ENCODE results near the gene ATN1. TPM values are rescaled to one million over a fixed set of nuclear protein-coding genes. Genes with fewer than 3 reads are reported as not detected.

The ATN1 gene
- total RNA-seq, 1 donor: 16.4 TPM

GRCh38 chr12:6953442-6954315, 25.9 kb downstream of the ATN1 start:
- TF ChIP-seq, protein P1, sequence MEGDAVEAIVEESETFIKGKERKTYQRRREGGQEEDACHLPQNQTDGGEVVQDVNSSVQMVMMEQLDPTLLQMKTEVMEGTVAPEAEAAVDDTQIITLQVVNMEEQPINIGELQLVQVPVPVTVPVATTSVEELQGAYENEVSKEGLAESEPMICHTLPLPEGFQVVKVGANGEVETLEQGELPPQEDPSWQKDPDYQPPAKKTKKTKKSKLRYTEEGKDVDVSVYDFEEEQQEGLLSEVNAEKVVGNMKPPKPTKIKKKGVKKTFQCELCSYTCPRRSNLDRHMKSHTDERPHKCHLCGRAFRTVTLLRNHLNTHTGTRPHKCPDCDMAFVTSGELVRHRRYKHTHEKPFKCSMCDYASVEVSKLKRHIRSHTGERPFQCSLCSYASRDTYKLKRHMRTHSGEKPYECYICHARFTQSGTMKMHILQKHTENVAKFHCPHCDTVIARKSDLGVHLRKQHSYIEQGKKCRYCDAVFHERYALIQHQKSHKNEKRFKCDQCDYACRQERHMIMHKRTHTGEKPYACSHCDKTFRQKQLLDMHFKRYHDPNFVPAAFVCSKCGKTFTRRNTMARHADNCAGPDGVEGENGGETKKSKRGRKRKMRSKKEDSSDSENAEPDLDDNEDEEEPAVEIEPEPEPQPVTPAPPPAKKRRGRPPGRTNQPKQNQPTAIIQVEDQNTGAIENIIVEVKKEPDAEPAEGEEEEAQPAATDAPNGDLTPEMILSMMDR (IDR thresholded peaks at IDR 0.05; ENCODE audit: insufficient read depth, low read depth, low read length): no peak
- H3K4me3 ChIP-seq (ENCODE audit: low read depth, low read length): no peak overlapping the region
- peak; percentile 22 for DNase-seq (ENCODE audit: low read depth)

- TF ChIP-seq, protein P1 (IDR thresholded peaks at IDR 0.05; ENCODE audit: insufficient read depth, low read depth, low read length): no peak
- DNase-seq (ENCODE audit: low read depth): no peak
- H3K4me3 ChIP-seq (ENCODE audit: low read depth, low read length): no peak overlapping the region
Observed at GRCh38 chr12:6954316-6955107, 26.8 kb downstream of the ATN1 start.

DNA sequence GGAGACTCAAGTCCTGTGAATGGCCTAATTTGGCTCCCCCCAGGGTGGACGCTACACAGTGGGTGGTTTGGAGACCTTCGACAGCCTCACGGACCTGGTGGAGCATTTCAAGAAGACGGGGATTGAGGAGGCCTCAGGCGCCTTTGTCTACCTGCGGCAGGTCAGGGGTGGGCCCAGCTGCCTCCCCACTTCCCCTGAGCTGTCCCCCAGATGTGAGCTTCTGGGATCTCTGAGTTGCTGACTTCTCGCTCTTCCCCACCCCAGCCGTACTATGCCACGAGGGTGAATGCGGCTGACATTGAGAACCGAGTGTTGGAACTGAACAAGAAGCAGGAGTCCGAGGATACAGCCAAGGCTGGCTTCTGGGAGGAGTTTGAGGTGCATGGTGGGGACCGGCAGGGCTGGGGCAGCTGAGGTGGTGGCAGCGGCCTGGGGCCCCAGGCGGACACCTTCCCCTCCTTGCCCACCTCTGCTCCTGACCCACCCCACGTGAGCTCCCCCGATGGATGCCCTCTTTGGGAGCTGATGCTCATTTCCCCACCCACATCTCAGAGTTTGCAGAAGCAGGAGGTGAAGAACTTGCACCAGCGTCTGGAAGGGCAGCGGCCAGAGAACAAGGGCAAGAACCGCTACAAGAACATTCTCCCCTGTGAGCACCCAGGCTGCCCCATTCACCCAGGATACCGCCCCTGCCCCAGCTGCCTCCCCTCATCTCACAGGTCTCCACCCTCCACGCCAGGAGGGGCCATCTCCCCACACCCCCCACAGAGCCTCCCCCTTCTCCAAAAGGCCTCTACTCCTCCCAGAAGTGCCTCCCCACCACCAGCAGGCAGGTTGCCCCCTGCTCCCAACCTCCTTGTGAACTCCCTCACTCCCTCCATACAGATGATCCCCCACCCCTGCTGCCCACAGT, 27.6 kb downstream of the ATN1 start:
- TF ChIP-seq, protein P1 (IDR thresholded peaks at IDR 0.05; ENCODE audit: insufficient read depth, low read depth, low read length): no peak
- no peak overlapping the region for H3K4me3 ChIP-seq (ENCODE audit: low read depth, low read length)
- DNase-seq (ENCODE audit: low read depth): no peak

GRCh38 chr12:6956021-6956727, 28.4 kb downstream of the ATN1 start:
- no peak for DNase-seq (ENCODE audit: low read depth)
- no peak overlapping the region for H3K4me3 ChIP-seq (ENCODE audit: low read depth, low read length)
- TF ChIP-seq, protein P1 (IDR thresholded peaks at IDR 0.05; ENCODE audit: insufficient read depth, low read depth, low read length): no peak

DNA sequence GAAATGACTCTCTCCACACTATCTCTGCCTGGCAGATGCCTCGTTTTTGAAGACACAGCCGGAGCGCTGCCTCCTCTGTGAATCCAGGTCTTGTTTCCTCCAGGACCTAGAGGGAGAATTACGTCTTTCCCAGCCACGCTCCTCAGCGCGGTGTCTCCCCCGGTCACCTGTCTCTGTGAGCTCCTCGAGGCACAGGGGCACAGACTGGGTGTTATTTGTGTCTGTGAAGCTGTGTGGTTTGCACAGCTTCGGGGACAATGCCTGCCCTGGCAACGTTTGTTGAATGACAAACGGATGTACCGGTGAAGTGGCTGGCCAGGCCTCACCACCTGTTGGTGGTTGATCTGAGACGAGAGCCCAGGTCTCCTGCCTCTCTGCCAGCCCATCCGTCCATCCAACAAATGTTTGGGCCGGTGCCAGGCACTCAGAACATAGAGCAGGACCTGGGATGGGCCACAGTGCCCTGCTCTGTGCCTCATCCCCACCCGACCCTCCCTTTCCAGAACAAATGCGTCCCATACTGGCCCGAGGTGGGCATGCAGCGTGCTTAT, 29.5 kb downstream of the ATN1 start:
- no peak overlapping the region for H3K4me3 ChIP-seq (ENCODE audit: low read depth, low read length)
- TF ChIP-seq, protein P1 (IDR thresholded peaks at IDR 0.05; ENCODE audit: insufficient read depth, low read depth, low read length): no peak
- DNase-seq (ENCODE audit: low read depth): no peak
